SK-N-SH (cell line): ENCODE data around the gene EXOC7. TPM values are rescaled to one million over a fixed set of nuclear protein-coding genes. Genes with fewer than 3 reads are reported as not detected.

ENCODE experiments used
- CTCF ChIA-PET: fragments of 300-600, 350-600 bp; formaldehyde crosslinking; extraction: SDS; loops from one replicate; lab custom pipeline; 2021; lab: Yijun Ruan, JAX
- POLR2A ChIA-PET: fragments of 350-600 bp; sonication (Branson Sonifier 250); formaldehyde crosslinking; extraction: SDS; loops from one replicate; lab custom pipeline; 2020; ENCODE audit warnings: antibody characterized with exemption, inconsistent platforms; lab: Yijun Ruan, JAX
- DNase-seq: peaks from one replicate; pipeline ENCODE4 v3.0.0; 2012
- H2AFZ ChIP-seq: fragments of 200-600 bp; sonication (generic); 2 replicates; pipeline ENCODE4 v1.8.1; 2016; ENCODE audit warnings: antibody characterized with exemption, mild to moderate bottlenecking, low read depth
- H3F3A ChIP-seq: fragments of 200-600 bp; sonication (generic); replicated peaks from 2 replicates; pipeline ENCODE3; 2016; ENCODE audit warnings: antibody characterized with exemption, mild to moderate bottlenecking; ENCODE audit not compliant: insufficient read depth
- H3K27ac ChIP-seq, 2 experiments: fragments of 200-500 bp in 1 of 2; fragments of 200-600 bp in 1 of 2; sonication (Bioruptor generic) in 1 of 2; sonication (generic), shearing (Covaris generic) in 1 of 2; 2 replicates each; pipeline versions ENCODE4 v1.5.1 to v1.6.1; 2014 to 2016; ENCODE audit warnings: low read depth in 2 of 2, inconsistent platforms in 1 of 2, low read length in 1 of 2, mild to moderate bottlenecking in 1 of 2, mixed read lengths in 1 of 2
- H3K27me3 ChIP-seq: fragments of 200-600 bp; sonication (generic), shearing (Covaris generic); 2 replicates; pipeline ENCODE4 v1.6.1; 2016; ENCODE audit warnings: mixed run types; ENCODE audit not compliant: insufficient read depth
- H3K36me3 ChIP-seq, 2 experiments: fragments of 200-500 bp in 1 of 2; fragments of 200-600 bp in 1 of 2; sonication (Bioruptor generic) in 1 of 2; sonication (generic) in 1 of 2; replicated peaks in 1 of 2; 2 replicates each; pipeline versions ENCODE3 to v1.5.1; 2014 to 2016; ENCODE audit warnings: low read length in 1 of 2, mild to moderate bottlenecking in 1 of 2; ENCODE audit not compliant: insufficient read depth in 2 of 2, control insufficient read depth in 1 of 2
- H3K4me1 ChIP-seq, 2 experiments: fragments of 200-500 bp in 1 of 2; fragments of 200-600 bp in 1 of 2; sonication (Bioruptor generic) in 1 of 2; sonication (generic), shearing (Covaris generic) in 1 of 2; 2 replicates each; pipeline versions ENCODE4 v1.5.1 to v1.6.1; 2014 to 2016; ENCODE audit warnings: low read depth in 1 of 2, low read length in 1 of 2, mixed run types in 1 of 2; ENCODE audit not compliant: insufficient read depth in 2 of 2, control insufficient read depth in 1 of 2
- H3K4me2 ChIP-seq: fragments of 200-600 bp; sonication (generic), shearing (Covaris generic); 2 replicates; pipeline ENCODE4 v1.6.1; 2017; ENCODE audit warnings: mixed run types
- H3K4me3 ChIP-seq, 2 experiments: fragments of 200-500 bp in 1 of 2; fragments of 200-600 bp in 1 of 2; sonication (Bioruptor generic) in 1 of 2; sonication (generic), shearing (Covaris generic) in 1 of 2; 2 replicates each; pipeline versions ENCODE4 v1.5.1 to v1.8.1; 2014 to 2016; ENCODE audit warnings: low read depth in 2 of 2, inconsistent platforms in 1 of 2, low read length in 1 of 2, mild to moderate bottlenecking in 1 of 2, mixed read lengths in 1 of 2, moderate library complexity in 1 of 2
- H3K79me2 ChIP-seq: fragments of 200-600 bp; sonication (generic); 2 replicates; pipeline ENCODE4 v1.8.1; 2017; ENCODE audit warnings: mild to moderate bottlenecking; ENCODE audit not compliant: insufficient read depth
- H3K9ac ChIP-seq: fragments of 200-600 bp; sonication (generic); 2 replicates; pipeline ENCODE4 v1.6.1; 2017; ENCODE audit warnings: mixed run types
- H3K9me2 ChIP-seq: fragments of 200-600 bp; sonication (generic); 2 replicates; pipeline ENCODE4 v1.6.1; 2017; ENCODE audit warnings: mixed run types
- H3K9me3 ChIP-seq: fragments of 200-600 bp; sonication (generic); 2 replicates; pipeline ENCODE4 v1.6.1; 2017; ENCODE audit warnings: mixed run types, mild to moderate bottlenecking, moderate library complexity
- H4K20me1 ChIP-seq: fragments of 200-600 bp; sonication (generic); 2 replicates; pipeline ENCODE4 v1.6.1; 2017; ENCODE audit warnings: mild to moderate bottlenecking, mixed run types; ENCODE audit not compliant: insufficient read depth
- CHD2 ChIP-seq: fragments of 150-350 bp; IDR thresholded peaks from 2 replicates; pipeline ENCODE4 v1.6.1; 2018; ENCODE audit warnings: low read length; ENCODE audit not compliant: partially characterized antibody
- CTCF ChIP-seq: fragments of 200-600 bp; sonication (generic); IDR thresholded peaks from 2 replicates; pipeline ENCODE4 v1.6.1; 2017; ENCODE audit warnings: antibody characterized with exemption, mild to moderate bottlenecking, moderate library complexity
- EP300 ChIP-seq, 2 experiments: IDR thresholded peaks; 2 replicates each; pipeline versions ENCODE4 v1.4.0 to v1.6.1; 2012; ENCODE audit warnings: borderline replicate concordance in 1 of 2, low read depth in 1 of 2, low read length in 1 of 2
- MXI1 ChIP-seq: IDR thresholded peaks from 2 replicates; pipeline ENCODE4 v1.6.1; 2012; ENCODE audit warnings: mild to moderate bottlenecking, low read depth, low read length, improper control_type of control experiment
- POLR2AphosphoS5 ChIP-seq: IDR thresholded peaks from 2 replicates; pipeline ENCODE4 v1.6.1; 2012; ENCODE audit warnings: low read depth, low read length
- RCOR1 ChIP-seq: fragments of 150-350 bp; IDR thresholded peaks from 2 replicates; pipeline ENCODE4 v1.6.1; 2017; ENCODE audit warnings: antibody characterized with exemption, low read length
- TAF1 ChIP-seq: IDR thresholded peaks from 2 replicates; pipeline ENCODE4 v1.6.1; 2012; ENCODE audit warnings: low read depth, mild to moderate bottlenecking, low read length, moderate library complexity, borderline replicate concordance
- USF1 ChIP-seq: IDR thresholded peaks from 2 replicates; pipeline ENCODE4 v1.4.0; 2012; ENCODE audit warnings: low read depth, borderline replicate concordance
- USF2 ChIP-seq: fragments of 150-350 bp; IDR thresholded peaks from 2 replicates; pipeline ENCODE4 v1.6.1; 2017; ENCODE audit warnings: antibody characterized with exemption, low read length, low read depth, borderline replicate concordance
- WGBS: methylation state at CpG from one replicate; pipeline ENCODE4 v1.1.6; 2017; ENCODE audit warnings: low lambda C conversion rate; 5-methylcytosine and 5-hydroxymethylcytosine counted together
- polyA plus RNA-seq, 3 experiments: library from polyadenylated mRNA; depleted of rRNA; stranded (reverse); fragments of >200 nt; gene quantifications; 2 replicates each; pipeline ENCODE4 v1.2.3, GENCODE V29; 2012

Gene EXOC7
- polyA plus RNA-seq, 1 of the 3 experiments (the other 2 are of a cell fraction) = 129 TPM

GRCh38 chr17:76094046-76094445 is 9.5 kb downstream of the EXOC7 start:
- POLR2A ChIA-PET = interaction anchor here (0.6 to 3.9 kb wide), 5 partner anchors 10 to 37 kb away, joined by 3 to 20 read pairs (median 3); partner anchors contain the start of genes EXOC7 and ZACN
- CTCF ChIA-PET = interaction anchor here (1.0 to 4.6 kb wide), 7 partner anchors 8 to 186 kb away, joined by 3 to 16 read pairs (median 6); partner anchors contain the start of gene CDK3
- Histone ChIP-seq H3K4me1 (no peaks in the 10 kb centered on the region), H3K79me2 (no peaks in the 10 kb centered on the region; the same call in 1 of the 2 replicates), H3K4me3 (no peak overlapping the region), H3K9me2 (no peaks in the 10 kb centered on the region), H3K36me3 (peaks cover 62 to 64% of the 10 kb centered on the region in 2 experiments), H4K20me1 (no peaks in the 10 kb centered on the region), H3K27ac (no peak overlapping the region), H2AFZ (no peak overlapping the region), H3K4me2 (no peak overlapping the region), H3K9me3 (no peaks in the 10 kb centered on the region), H3K9ac (no peak overlapping the region), H3K27me3 (no peaks in the 10 kb centered on the region), H3F3A (no peaks in the 10 kb centered on the region)
- no peak for DNase-seq
- TF ChIP-seq EP300 (IDR thresholded peaks at IDR 0.05; ENCODE audit: borderline replicate concordance in 1 of 2, low read depth in 1 of 2, low read length in 1 of 2) (no peak), USF2 (no peak), CTCF (no peak), USF1 (no peak), MXI1 (no peak), RCOR1 (no peak), POLR2AphosphoS5 (no peak), CHD2 (no peak)
- 89% methylated on average over 11 of the region's 11 CpGs for WGBS

GRCh38 chr17:76092526-76093413 is 10.8 kb downstream of the EXOC7 start:
- no peaks in the 10 kb centered on the region for H3K9me2 ChIP-seq
- peak; percentile 21 for DNase-seq
- no peaks in the 10 kb centered on the region for H3K9me3 ChIP-seq
- H4K20me1 ChIP-seq = no peaks in the 10 kb centered on the region
- H3K79me2 ChIP-seq = no peaks in the 10 kb centered on the region; the same call in 1 of the 2 replicates
- no peak overlapping the region for H3K27ac ChIP-seq
- ChIA-PET CTCF (interaction anchor here (0.6 to 4.6 kb wide), 9 partner anchors 11 to 187 kb away, joined by 3 to 16 read pairs (median 4); partner anchors contain the start of gene CDK3), POLR2A (interaction anchor here (1.2 to 3.9 kb wide), 4 partner anchors 9 to 13 kb away, joined by 3 to 20 read pairs (median 6); partner anchors contain the start of genes EXOC7 and ZACN)
- no peak for TF ChIP-seq TAF1
- H2AFZ ChIP-seq = no peak overlapping the region
- no peaks in the 10 kb centered on the region for H3K4me1 ChIP-seq
- H3K4me3 ChIP-seq = no peak overlapping the region
- no peaks in the 10 kb centered on the region for H3K27me3 ChIP-seq
- no peak overlapping the region for H3K4me2 ChIP-seq
- no peaks in the 10 kb centered on the region for H3F3A ChIP-seq
- peaks cover 53 to 76% of the 10 kb centered on the region in 2 experiments for H3K36me3 ChIP-seq
- H3K9ac ChIP-seq = no peak overlapping the region
- WGBS = 95% methylated on average over 19 of the region's 20 CpGs
